Epidermal melanocyte (primary cell): Measurements from ENCODE around the gene APOBEC2.
A peak's percentile ranks its signal among the peaks of the same experiment; 100 is the strongest.

Experiments
- DNase-seq: peaks from one replicate; pipeline ENCODE4 v3.0.0; 2011; ENCODE audit warnings: low spot score; ENCODE audit not compliant: insufficient read length

APOBEC2 gene

DNA sequence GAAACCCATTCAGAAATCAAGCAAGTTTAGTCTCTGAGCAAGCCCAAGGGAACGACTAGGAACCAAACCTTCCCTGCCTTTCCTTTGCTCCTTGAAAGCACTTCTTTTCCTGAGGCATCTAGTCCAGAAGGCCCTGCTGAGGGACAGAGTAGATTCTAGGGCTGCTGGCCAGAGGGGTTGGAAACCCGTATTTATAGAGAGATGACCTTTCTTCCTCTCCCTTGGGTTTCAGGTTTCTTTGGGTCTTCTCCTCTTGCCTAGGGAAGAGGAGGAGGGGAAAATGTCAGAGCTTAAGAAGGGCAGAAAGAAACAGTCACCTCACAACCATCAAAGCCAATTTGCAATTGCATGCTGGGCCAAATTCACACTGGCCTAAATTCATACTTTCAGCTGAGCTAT, 5.8 kb downstream of the APOBEC2 start:
- no peak for DNase-seq

DNA sequence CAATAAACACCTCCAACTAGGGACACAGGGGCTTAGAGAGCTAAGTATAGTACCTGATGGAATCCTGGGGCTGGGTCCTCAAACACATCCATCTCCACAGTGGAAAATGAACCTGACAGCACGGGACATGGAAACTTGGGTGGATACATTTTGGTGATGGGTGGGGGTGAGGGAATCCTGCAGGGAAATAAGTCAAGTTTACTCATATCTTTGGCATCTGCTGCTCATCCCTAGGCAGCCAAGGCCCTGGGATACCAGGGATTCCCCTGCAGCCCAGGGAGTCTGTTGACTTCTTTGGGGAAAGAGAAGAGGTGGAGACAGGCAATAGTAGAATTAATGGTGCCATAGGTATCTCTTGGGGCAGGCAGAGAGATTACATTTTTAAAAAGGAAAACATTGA, 6.6 kb downstream of the APOBEC2 start:
- DNase-seq, result no peak

DNA sequence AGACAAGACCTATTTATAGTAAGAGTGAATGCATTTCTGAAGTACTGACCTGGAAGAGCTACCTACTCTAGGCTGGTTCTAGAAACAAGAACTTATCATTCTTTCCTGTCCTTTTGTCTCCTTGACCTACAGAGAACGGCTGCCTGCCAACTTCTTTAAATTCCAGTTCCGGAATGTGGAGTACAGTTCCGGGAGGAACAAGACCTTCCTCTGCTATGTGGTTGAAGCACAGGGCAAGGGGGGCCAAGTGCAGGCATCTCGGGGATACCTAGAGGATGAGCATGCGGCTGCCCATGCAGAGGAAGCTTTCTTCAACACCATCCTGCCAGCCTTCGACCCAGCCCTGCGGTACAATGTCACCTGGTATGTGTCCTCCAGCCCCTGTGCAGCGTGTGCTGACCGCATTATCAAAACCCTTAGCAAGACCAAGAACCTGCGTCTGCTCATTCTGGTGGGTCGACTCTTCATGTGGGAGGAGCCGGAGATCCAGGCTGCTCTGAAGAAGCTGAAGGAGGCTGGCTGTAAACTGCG, 8.3 kb downstream of the APOBEC2 start:
- DNase-seq, result no peak

DNA sequence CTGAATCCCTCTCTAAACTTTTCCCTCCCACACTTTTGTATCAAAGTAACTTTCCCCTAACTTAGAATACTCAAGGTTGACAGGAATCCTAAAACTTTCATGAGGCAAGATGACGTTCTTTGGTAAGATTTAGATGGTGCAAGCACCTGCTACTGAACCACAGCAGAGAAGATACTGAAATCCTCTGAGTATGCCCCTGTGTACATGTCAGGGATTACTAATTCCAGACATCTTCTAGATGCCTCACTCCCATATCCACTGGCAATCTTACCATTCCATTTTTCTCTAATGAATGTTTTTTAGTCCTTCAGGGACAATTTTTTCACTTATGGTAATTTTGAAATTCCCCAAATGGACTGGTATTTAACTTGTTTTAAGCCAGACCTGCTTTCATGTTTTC, 9.1 kb downstream of the APOBEC2 start:
- no peak for DNase-seq

DNA sequence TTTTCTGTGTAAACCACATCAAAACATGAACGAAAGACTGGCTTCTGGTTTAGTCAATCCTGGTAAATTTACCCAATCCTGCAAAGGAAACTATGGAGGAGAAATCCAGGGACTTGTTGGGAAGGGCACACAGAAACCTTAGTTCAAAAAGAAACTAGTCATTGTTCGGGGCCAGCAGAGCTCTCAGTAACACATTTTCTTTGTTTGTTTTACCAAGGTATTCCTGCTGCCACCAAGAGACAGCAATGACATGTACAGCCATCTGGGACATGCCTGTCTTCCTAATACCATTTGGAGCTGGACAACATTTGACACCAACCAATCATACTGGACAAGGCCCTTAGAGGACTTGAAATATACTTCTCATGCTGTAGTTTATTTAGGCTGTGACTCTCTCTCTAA, 10.9 kb downstream of the APOBEC2 start:
- DNase-seq, result no peak

DNA sequence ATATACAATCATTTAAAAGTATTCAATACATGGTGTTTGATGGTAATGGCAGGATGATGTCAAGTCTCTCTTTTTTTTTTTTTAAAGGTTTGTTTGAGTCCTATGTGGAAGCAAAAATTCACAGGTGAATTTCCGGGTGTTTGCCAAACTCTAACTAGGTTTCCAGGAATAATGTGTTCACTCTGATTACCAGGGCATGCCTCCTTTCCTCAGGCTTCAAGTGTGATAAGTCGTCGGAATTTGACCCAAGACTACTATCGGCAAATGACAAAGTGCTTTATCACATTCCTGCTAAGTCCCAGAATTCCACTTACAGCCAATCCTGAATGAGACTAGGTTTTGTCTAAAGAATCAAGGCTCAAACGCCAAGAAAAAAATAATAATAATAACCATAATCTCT, 11.8 kb downstream of the APOBEC2 start:
- DNase-seq, result no peak

DNA sequence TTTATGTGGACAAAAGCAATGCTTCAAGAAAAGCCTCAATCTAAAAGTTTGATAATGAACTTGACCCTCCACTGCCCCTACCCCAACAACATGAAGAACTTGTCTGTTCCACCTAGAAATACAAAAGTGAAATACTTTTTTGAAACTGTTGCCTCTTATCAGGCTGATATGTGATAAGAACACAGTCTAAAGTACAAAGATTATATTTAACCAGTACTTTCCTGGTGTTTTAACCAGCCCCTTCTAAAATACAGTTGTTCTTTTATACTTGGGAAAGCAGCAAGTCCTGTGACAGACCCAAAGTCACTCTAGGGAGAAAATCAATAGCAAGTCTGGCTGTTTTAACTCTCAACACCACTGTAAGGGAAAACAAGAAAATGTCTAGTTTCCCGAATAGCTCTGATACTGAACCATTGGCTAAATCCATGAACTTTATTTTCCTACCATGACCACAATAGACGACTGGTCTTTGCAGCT, 12.6 kb downstream of the APOBEC2 start:
- no peak for DNase-seq

DNA sequence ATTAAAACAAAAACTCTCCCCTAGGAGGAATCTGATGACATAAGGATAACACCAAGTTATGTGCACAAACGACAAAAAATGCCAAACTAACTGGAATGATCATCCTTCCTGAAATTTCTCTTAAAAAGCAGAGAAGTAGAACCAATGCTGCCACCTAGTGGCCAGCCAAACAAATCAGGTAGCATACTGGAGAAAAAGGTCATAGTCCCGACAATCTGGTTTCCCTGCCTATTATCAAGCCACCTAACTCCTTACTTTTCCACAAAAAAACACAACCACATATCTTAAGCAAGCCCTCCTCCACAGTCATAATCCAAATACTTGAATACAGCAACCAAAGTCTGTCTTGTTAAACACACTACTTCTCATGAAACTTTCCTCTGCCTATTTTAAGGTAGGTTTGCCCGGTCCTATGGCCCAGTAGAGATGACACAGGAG, 13.9 kb downstream of the APOBEC2 start:
- no peak for DNase-seq

DNA sequence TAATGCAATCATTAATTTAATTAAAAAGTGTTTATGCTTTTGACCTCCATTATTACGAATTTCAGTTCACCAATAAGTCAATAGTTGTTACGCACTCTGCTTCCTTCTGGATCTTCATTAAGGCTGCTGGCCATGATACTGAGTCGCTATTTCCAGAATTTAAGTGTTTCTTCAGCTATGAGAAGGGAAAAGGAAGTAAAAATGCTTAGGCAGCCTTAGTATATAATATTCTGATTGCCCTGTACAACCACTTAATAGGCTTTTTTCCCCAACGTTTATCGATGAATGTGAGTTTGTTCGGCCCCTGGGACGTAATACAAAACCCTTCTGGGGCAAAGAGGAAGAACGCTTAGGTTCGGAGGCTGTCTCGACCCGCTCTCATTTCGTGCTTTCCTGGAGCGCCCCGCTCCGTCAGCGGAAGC, 18.5 kb downstream of the APOBEC2 start:
- DNase-seq, result no peak

DNA sequence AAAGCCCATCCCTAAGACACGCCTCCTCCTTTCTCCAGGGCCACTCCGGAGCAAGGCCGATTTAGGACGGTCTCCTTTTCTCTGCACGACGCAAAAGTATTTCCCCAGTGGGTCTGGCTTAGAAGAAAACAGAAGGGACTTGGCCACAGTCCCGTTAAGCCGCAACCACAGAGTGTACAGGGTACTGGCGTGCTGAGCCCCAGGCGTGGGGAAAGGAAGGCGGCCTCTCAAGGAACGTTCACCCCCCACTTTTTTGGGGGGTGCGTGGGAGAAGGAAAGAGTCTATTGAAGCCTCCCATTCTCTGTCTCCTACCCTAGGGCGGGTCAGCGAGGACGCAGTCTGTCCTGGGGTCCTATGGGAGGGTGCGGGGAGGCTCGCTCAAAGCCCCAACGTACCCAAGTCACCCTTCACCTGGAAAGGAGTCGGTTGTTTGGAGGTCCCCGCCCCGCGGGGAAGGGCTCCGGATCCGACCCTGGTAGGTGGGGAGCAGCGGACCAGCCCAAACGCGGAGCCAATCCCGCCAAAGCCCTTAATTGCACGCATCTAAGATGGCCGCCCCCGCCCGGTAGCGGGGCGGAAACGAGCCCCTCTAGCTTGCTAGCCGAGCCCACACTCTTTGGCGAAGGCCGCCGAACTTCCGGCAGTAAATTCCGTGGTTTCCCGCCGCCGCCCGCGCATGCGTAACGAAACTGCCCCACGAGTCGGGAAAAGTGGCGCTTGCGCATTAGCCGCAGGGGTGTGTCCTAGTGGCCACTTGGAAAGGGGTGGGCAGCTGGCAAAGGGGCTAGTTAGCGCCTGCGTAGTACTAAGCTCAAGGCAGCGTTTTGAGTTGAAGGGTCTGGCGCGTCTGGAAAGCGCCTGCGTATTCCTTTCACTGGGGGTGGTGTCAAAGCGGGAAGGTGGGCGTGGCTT, 19.2 kb downstream of the APOBEC2 start, which contains the start of gene OARD1:
TSS of gene OARD1 (minus strand) at position 434 of the 913 bp plus-strand sequence. CDS start 722 bp downstream, outside the sequence.
- peak; percentile 93 for DNase-seq

DNA sequence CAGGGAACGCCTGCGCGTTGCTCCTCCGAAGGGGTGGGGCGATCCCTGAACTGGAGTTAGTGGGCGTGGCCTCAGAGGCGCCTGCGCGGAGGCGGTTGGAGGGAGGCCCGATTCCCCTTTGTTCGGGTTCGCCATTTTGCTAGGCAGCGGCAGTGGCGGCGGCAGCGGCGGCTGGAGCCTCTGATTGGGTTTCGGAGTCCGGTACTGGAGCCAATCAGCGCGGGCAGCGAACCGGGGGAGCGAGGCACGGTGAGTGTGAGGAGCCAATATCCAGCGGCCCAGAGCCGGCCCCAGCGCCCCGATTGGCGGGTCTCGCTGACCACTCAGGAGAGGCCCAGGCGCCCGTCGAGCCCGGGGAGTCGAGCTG, 19.8 kb downstream of the APOBEC2 start, which contains the start of gene NFYA:
TSS of gene NFYA (plus strand) at position 139 of the 367 bp plus-strand sequence. CDS start 6,116 bp downstream, outside the sequence.
- DNase-seq, result no peak

DNA sequence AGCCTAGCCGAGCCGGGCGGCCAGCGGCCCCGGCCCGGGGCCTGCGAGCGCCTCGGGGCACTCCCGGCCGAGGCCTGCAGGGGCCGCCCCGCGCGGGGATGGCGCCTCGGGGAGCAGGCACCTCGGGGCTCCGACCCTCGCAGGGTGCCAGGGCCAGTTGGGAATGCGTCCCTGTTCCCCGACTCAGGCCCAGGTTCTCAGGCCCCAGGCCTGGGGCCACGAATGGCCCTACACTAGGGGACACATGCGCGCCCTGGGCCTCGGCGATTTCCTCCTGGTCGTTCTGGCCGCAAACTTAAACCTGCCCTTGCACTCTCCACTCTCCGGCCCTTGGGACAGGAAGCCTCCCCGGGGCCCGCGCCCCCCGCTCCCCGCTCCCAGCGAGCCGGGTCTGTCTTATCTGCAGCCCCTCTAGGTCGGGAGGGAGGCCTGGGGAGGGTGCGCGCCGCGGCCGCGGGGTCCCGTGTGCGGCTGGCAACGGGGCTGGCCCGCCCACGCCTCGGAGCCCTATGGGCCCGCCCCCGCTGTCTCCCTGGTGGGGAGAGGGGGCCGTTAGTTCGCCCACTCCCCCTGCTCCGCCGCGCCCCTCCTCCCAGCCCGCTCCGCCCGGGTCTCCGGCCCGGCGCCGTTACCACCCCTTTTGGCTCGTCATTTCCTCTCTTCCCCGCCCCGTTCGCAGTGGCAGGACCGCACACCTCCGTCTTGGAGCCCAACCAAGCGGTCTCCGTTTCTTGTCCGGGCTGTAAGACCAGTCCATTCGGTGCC, 20.4 kb downstream of the APOBEC2 start:
- peak; percentile 65 for DNase-seq

DNA sequence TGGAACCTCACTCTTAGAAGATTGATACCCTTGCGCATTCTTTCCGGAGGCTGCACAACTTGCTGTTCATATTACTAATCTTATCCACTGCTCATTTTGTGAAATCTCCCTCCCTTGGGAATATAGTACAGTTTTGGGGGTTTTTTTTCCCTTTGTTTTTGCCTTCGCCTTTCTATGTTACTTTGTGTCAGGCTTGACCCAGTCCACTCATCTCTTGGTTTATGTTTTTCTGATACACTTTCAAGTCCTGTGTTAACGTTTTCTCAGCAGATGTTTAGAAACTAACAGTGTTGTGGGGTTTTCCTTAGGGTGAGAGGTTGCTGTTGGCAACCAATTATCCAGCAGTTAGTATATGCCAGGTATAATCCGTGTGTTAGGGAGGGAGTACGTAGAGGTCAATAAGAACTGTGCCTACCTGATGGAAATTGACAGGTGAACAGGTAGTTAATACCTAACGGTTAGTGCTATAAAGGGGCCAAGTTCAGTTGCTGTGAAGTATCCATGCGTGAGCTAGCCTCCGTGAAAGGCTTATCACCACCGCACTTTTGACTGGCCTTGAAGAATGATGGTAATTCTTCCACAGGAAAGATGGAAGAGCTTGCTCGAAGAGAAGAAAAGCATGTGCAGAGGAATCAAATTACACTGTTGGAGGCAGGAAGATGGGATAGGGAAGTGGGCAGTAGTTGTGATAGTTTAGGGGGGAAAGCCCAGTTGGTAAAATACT, 21.1 kb downstream of the APOBEC2 start:
- DNase-seq, result no peak

DNA sequence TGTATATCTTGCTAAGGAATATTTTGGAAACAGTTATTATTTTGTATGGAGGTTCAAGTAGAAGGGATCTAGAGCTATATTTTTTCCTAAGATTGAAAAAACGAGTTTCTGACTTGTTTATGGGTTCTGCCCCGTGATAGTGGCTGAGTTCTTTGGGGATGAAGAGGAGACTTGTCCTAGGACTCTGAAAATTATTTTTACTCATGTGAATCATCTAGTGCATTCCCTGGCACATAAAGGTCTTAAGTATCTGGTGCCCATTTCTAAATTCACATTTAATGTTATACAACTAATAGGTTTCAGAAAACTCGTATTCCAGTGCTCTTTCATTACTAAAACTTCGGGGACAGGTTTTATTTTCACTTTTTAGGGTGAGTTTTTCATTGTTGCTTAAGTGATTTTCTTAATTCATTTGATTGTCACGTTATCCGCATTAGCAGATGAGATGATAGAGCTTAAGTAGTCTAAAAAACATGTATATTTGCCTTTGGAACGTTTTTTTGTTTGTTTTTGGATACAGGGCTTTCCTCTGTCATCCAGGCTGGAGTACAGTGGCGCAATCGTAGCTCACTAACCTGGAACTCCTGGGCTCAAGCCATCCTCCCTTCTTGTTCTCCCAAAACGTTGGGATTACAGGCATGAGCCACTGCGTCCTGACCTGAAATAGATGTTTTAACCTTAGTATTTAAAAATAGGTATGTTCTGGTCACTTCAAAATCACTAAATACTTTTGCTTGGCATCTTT, 21.9 kb downstream of the APOBEC2 start:
- DNase-seq, result no peak

DNA sequence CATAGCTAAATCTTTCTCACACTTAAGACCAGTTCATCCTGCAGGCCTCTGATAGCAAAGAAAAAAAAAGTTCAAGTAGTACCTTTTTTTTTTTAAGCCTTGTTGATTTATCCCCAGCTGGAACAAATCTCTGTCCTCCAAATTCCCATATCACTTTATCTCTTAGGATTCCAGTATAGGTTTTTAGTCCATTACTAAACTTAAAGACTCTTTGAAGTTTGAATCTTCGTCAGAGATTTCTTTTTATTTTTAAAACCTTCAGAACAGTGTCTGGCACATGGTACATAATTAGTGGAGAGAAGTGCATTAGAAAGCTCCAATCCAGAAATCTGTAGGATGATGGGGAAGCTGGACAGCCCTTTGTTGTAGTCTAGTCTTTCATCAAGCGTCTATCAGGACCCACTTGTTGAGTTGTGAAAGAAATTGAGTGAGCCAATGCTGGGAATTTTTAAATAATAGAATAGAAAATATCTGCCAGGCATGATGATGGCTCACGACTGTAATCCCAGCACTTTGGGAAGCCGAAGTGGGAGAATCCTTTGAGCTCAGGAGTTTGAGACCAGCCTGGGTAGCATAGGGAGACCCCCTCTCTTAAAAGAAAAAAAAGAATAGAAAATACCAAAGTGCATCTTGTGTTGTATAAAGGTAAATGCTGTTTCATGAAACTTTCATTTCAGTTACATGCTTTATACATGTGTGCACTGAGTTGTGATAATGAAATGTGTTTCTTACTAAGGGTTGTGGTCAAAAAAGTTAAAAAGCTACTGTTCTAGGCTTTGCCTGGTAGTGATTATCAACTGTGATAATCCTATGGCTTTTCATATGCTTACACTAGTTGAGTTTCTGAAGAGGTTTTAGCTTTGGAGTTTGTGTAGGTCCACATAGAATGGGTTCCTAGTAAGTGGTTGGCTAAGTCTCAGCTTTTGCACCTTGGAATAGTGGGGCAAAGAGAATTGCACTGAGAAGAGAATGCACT, 22.9 kb downstream of the APOBEC2 start:
- no peak for DNase-seq

DNA sequence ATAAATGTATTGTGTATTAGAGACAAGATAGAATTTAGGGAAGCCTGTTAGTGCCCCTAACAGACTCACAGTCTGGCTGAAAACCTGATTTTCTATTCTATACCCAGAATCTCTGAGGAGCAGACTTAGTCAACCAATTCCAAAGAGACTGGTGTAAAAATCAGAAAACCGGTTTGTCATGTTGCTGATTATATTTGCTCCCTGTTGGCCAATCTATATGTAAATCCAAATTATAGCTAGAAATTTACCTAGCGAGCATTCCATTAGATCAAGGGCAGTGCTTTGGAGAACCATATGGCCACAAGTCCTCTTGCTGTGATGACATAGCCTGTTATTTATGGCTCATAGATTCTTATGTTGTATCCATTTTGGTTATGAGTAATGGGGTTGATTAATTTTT, 24.5 kb downstream of the APOBEC2 start:
- no peak for DNase-seq

DNA sequence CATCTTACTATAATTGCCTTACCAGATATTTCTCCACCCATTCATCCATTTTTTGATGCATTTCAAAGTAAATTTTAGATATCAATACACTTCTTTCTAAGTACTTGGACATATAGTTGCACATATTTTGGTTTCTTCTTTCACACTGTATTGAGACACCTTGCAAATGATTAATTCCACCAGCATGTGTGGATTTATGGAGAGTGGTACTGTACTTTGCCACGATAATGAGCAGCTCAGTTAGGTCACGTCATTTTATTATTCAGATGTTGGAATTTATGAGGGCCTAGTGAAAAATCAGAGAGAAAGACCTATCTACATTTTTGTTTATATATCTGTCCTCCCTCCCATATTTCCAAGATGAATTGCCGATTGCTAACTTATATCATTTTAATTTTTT, 25.1 kb downstream of the APOBEC2 start:
- DNase-seq, result no peak

DNA sequence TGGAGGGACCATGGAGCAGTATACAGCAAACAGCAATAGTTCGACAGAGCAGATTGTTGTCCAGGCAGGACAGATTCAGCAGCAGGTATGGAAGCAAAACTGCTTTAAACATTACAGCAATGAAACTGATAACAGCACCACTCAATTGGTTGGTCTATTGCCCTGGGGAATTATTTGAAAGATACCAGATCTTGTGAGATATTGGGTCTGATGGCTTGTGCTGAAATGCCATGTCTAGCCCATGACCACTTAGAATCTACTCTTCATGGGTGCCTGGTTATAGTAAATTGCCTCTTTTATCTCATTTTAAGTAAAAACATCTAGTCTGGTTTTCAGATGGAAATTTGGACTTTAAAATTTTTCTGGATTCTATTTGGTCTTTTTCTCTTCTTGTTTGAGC, 26.1 kb downstream of the APOBEC2 start:
- no peak for DNase-seq

DNA sequence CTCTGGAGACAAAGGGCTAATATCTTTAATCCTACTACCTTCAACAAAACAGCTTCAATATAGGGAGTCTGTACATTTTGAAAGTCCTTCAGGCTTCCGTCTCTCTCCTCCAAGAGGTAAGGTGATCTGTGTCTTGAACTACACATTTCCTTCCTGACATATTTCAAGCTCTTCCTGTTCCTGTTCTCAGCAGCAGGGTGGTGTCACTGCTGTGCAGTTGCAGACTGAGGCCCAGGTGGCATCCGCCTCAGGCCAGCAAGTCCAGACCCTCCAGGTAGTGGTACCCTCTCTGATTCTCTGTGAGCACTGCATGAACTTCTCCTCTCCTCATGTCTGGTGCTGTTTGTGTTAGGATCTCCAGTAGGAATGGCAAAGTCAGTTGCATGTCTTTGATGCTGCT, 27.6 kb downstream of the APOBEC2 start:
- DNase-seq, result no peak
